HEK293T (cell line): ENCODE results near the gene TAL1.

Experiments
- CTCF ChIA-PET: fragments of 350-600 bp; formaldehyde crosslinking; extraction: SDS; loops from one replicate; lab custom pipeline; 2021; ENCODE audit warnings: antibody characterized with exemption, inconsistent platforms; lab: Yijun Ruan, JAX
- POLR2A ChIA-PET: fragments of 350-600 bp; formaldehyde crosslinking; extraction: SDS; loops from one replicate; lab custom pipeline; 2020; ENCODE audit warnings: antibody characterized with exemption, inconsistent platforms; lab: Yijun Ruan, JAX
- DNase-seq: peaks from one replicate; pipeline ENCODE4 v3.0.0; 2012; ENCODE audit warnings: mixed read lengths; ENCODE audit errors: extremely low spot score
- ARNT ChIP-seq: fragments of 450-650 bp; IDR thresholded peaks from 2 replicates; pipeline ENCODE4 v1.6.1; 2017; ENCODE audit warnings: mild to moderate bottlenecking
- BHLHE40 ChIP-seq: fragments of 450-650 bp; IDR thresholded peaks from 2 replicates; pipeline ENCODE4 v1.6.1; 2016; ENCODE audit warnings: mild to moderate bottlenecking, moderate library complexity, borderline replicate concordance
- CTBP1 ChIP-seq: fragments of 450-650 bp; IDR thresholded peaks from 2 replicates; pipeline ENCODE4 v1.6.1; 2016; ENCODE audit warnings: borderline replicate concordance
- ELF4 ChIP-seq: fragments of 450-650 bp; IDR thresholded peaks from 2 replicates; pipeline ENCODE4 v1.6.1; 2017; ENCODE audit warnings: antibody characterized with exemption
- FOXA1 ChIP-seq: fragments of 450-650 bp; IDR thresholded peaks from 2 replicates; pipeline ENCODE4 v1.6.1; 2016; ENCODE audit warnings: mild to moderate bottlenecking
- FOXK2 ChIP-seq: fragments of 450-650 bp; IDR thresholded peaks from 2 replicates; pipeline ENCODE4 v1.6.1; 2016; ENCODE audit warnings: mild to moderate bottlenecking
- FOXM1 ChIP-seq: fragments of 450-650 bp; IDR thresholded peaks from 2 replicates; pipeline ENCODE4 v1.6.1; 2017; ENCODE audit warnings: mild to moderate bottlenecking, borderline replicate concordance
- HDGF ChIP-seq: fragments of 450-650 bp; IDR thresholded peaks from 2 replicates; pipeline ENCODE4 v1.6.1; 2017; ENCODE audit warnings: antibody characterized with exemption, borderline replicate concordance
- L3MBTL2 ChIP-seq: fragments of 450-650 bp; conservative IDR thresholded peaks from 2 replicates; pipeline ENCODE4 v1.6.1; 2016; ENCODE audit warnings: mild to moderate bottlenecking
- LEF1 ChIP-seq: fragments of 450-650 bp; IDR thresholded peaks from 2 replicates; pipeline ENCODE4 v1.6.1; 2017; ENCODE audit warnings: mild to moderate bottlenecking, borderline replicate concordance
- NFRKB ChIP-seq: fragments of 450-650 bp; IDR thresholded peaks from 2 replicates; pipeline ENCODE4 v1.6.1; 2016; ENCODE audit warnings: mild to moderate bottlenecking, moderate library complexity
- SP1 ChIP-seq: fragments of 450-650 bp; IDR thresholded peaks from 2 replicates; pipeline ENCODE4 v1.6.1; 2017
- SUZ12 ChIP-seq: fragments of 450-650 bp; IDR thresholded peaks from 2 replicates; pipeline ENCODE4 v1.6.1; 2016; ENCODE audit warnings: mild to moderate bottlenecking
- TARDBP ChIP-seq: fragments of 450-650 bp; IDR thresholded peaks from 2 replicates; pipeline ENCODE4 v1.6.1; 2016
- ZNF384 ChIP-seq: fragments of 450-650 bp; IDR thresholded peaks from 2 replicates; pipeline ENCODE4 v1.6.1; 2016
- TF ChIP-seq, protein P1 (sequence below): fragments of 450-650 bp; IDR thresholded peaks from 2 replicates; pipeline ENCODE4 v1.6.1; 2016

The TAL1 gene

DNA sequence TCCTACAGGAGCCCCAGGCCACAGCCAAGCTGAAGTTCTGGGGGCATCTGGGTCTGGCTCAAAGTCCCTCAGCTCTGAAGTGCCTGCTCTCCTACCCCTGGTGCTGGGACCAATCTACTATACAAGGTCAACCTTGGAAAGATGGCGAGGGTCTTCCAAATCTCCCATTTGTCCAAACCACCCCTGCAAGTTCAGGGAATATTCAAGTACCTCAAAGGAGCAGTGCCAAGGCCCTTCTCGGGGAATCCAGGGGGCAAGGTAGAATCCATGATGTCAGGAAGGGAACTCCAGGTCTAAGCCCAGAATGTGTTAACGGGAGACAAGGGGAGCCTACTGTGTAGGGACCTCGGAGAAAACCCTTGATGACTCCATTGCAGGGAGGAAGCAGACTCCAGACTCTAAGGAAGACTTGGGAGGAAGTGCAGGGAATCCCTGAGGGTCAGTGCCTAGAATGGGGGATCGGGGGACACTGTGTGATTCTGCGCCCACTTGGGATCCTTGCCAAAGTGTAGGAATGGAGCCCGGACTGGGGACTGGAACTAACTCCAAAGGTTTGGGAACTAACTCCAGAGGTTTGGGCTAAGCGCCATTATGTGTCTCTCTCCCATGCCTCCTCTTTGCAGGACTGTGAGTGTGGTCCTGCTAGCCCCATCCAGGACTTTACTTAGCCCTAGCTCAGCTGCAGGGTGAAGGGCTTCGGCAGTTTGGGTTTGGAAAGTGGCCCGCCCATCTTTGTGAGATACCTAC, 8.7 kb downstream of the TAL1 start:
- no peak for TF ChIP-seq FOXK2
- no peak for TF ChIP-seq SUZ12
- no peak for TF ChIP-seq SP1
- TF ChIP-seq CTBP1: no peak
- TF ChIP-seq ARNT: no peak
- no peak for TF ChIP-seq FOXA1
- TF ChIP-seq BHLHE40: no peak
- no peak for TF ChIP-seq HDGF
- TF ChIP-seq ZNF384: no peak
- TF ChIP-seq TARDBP: no peak
- no peak for TF ChIP-seq L3MBTL2
- CTCF ChIA-PET: no interaction called here
- no peak for DNase-seq
- POLR2A ChIA-PET: no interaction called here

GRCh38 chr1:47222476-47222875, 9.5 kb downstream of the TAL1 start:
- ChIA-PET CTCF (no interaction called here), POLR2A (no interaction called here)

DNA sequence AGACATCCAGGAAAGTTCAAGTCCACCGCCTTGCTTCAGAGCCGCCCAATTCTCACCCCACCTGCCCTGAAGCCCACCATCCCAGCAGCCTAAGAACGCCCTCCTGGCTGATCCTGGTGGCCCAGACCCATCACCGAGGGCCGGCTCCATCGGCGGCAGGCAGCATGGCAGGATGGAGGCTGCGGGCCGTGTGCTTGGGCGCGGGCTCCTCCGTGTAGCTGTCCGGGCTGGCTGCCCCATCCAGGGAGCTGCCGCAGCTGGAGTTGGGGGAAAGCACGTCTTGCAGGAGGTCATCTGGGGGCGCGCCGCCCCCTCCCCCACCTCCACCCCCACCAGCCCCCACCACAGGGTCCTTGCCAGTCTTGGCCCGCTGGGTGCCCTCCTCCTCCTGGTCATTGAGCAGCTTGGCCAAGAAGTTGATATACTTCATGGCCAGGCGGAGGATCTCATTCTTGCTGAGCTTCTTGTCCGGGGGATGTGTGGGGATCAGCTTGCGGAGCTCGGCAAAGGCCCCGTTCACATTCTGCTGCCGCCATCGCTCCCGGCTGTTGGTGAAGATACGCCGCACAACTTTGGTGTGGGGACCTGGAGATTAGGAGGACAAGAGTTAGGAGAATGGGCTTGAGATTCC, 12.3 kb downstream of the TAL1 start:
- ChIA-PET POLR2A (no interaction called here), CTCF (no interaction called here)
- no peak for TF ChIP-seq LEF1
- TF ChIP-seq ELF4: no peak
- TF ChIP-seq FOXM1: no peak
- TF ChIP-seq SUZ12: no peak
- DNase-seq: no peak

More at GRCh38 chr1:47222476-47222875, 9.5 kb downstream of the TAL1 start:
- DNase-seq: no peak
- TF ChIP-seq FOXK2 (no peak), ZNF384 (no peak), HDGF (no peak), NFRKB (no peak)

DNA sequence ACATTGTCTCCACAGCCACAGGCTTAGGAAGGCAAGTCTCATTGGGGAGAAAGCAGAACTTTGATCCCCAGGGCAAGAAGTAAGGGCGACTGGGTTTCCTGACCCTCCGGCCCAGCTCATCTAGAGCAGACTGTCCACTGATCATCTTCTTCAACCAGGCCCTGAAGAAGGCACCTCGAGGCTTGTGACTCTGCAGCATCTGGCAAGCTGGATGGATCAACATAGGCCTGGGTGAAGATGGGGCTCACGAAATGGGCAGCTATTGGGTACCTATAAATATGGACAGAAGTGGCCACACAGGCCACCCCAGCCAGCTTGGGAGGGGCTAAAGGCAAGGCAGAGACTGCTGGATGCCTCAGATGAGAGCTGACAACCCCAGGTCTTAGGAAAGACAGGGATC, 13.0 kb downstream of the TAL1 start:
- no peak for DNase-seq
- POLR2A ChIA-PET: no interaction called here
- CTCF ChIA-PET: interaction anchor here (0.6 kb wide), 1 partner anchor 26 kb away, joined by 3 read pairs; no protein-coding TSS in a partner anchor
- TF ChIP-seq SUZ12 (no peak), TARDBP (no peak), ELF4 (no peak), FOXK2 (no peak), HDGF (no peak), LEF1 (no peak), FOXM1 (no peak), CTBP1 (no peak), NFRKB (no peak), L3MBTL2 (no peak), ZNF384 (no peak), FOXA1 (no peak), SP1 (no peak), BHLHE40 (no peak)
- TF ChIP-seq, protein P1, sequence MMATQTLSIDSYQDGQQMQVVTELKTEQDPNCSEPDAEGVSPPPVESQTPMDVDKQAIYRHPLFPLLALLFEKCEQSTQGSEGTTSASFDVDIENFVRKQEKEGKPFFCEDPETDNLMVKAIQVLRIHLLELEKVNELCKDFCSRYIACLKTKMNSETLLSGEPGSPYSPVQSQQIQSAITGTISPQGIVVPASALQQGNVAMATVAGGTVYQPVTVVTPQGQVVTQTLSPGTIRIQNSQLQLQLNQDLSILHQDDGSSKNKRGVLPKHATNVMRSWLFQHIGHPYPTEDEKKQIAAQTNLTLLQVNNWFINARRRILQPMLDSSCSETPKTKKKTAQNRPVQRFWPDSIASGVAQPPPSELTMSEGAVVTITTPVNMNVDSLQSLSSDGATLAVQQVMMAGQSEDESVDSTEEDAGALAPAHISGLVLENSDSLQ: no peak

GRCh38 chr1:47216278-47217059, 15.6 kb downstream of the TAL1 start:
- DNase-seq: no peak
- TF ChIP-seq ELF4 (no peak), SP1 (no peak), L3MBTL2 (no peak), TARDBP (no peak), ZNF384 (no peak)
- TF ChIP-seq, protein P1: no peak
- POLR2A ChIA-PET: no interaction called here
- CTCF ChIA-PET: no interaction called here

DNA sequence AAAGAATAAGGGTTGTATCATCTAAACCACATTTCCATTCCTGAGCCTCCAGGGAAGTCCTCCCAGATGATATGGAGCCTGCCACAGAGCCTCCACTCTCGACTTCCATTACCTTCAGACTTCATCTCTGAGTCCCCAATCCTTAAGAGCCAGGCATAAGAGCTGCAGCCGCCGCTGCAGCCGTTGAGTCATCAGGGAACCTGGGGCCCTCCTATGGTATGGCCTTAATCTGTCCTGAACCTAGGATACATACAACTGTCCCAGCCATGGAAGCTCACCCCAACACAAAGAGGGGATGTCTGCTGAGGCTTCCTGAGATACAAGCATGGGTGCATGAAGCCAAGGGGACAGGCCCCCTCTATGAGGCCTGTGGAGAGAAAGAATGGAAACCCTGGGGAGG, 16.3 kb downstream of the TAL1 start:
- TF ChIP-seq NFRKB (no peak), FOXA1 (no peak), BHLHE40 (no peak), SUZ12 (no peak), TARDBP (no peak), HDGF (no peak), CTBP1 (no peak), FOXM1 (no peak), FOXK2 (no peak)
- ChIA-PET POLR2A (no interaction called here), CTCF (no interaction called here)
- DNase-seq: no peak

DNA sequence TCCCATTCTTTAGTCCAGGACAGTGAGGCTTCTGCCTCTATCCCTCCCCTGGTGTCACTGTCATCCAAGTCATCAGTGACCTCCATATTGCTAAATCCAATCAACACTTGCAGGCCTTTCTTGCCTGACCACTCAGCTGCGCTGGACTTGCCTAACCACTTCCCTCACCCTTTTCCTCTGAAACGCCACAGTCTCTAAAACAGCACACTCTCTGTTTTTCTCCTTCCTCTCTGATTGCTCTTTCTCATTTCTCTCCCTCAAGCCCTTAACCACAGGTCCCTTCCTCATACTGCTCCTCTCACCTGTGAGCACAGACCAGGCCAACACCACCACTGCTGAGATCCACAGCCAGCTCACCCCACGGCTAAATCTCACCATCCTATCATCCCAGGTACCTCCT, 17.5 kb downstream of the TAL1 start:
- ChIA-PET POLR2A (no interaction called here), CTCF (no interaction called here)
- DNase-seq: no peak
- TF ChIP-seq NFRKB (no peak), BHLHE40 (no peak), HDGF (no peak), TARDBP (no peak), L3MBTL2 (no peak), FOXK2 (no peak), FOXM1 (no peak), ELF4 (no peak), LEF1 (no peak), SP1 (no peak), FOXA1 (no peak), CTBP1 (no peak), ARNT (no peak)
- TF ChIP-seq, protein P1: no peak
